Stimulated activated CD8-positive, alpha-beta memory T cell treated with anti-CD3 and anti-CD28 coated beads, Interleukin-2, amount 100 ng/mL, for 1 hour (primary cell): ENCODE data around the gene RHOU.

Source experiments
- DNase-seq, 2 donors: peaks; one replicate each; pipeline ENCODE4 v3.0.0-alpha.2; 2020; ENCODE audit warnings: low read depth in 2 of 2

The RHOU gene

GRCh38 chr1:228784181-228784580 lies 48.9 kb downstream of the RHOU start:
- no peak for DNase-seq

GRCh38 chr1:228785366-228786330 lies 50.4 kb downstream of the RHOU start:
- no peak for DNase-seq

- no peak for DNase-seq
Observed at GRCh38 chr1:228786361-228787129, 51.3 kb downstream of the RHOU start.

- DNase-seq, result no peak
Observed at GRCh38 chr1:228791791-228792190, 56.5 kb downstream of the RHOU start.

- no peak for DNase-seq
Observed at GRCh38 chr1:228792601-228793000, 57.3 kb downstream of the RHOU start.

GRCh38 chr1:228793032-228793431 lies 57.8 kb downstream of the RHOU start:
- no peak for DNase-seq

GRCh38 chr1:228794173-228794572 lies 58.9 kb downstream of the RHOU start:
- DNase-seq, result no peak

- DNase-seq, result no peak
Observed at GRCh38 chr1:228794810-228795209, 59.5 kb downstream of the RHOU start.

GRCh38 chr1:228795596-228795995 lies 60.3 kb downstream of the RHOU start:
- DNase-seq, result no peak
